Body of pancreas (tissue), 4 donors: ENCODE data around the gene TTLL11. TPM values are rescaled to one million over a fixed set of nuclear protein-coding genes. Genes with fewer than 3 reads are reported as not detected.

Experiments used
- ATAC-seq: fragments of 150-250 bp; one replicate; pipeline ENCODE4 v1.9.1; 2016
- DNase-seq, 4 donors: peaks; one replicate each; pipeline ENCODE4 v3.0.0-alpha.2; 2019
- H3K27ac ChIP-seq, 4 donors: fragments of 200-600 bp; sonication (generic); 1 replicate in 3 of 4; 2 replicates in 1 of 4; pipeline versions ENCODE4 v1.5.1 to v1.6.1; 2016 to 2019; ENCODE audit warnings: mild to moderate bottlenecking in 1 of 4, mixed read lengths in 1 of 4, moderate library complexity in 1 of 4
- H3K27me3 ChIP-seq, 2 donors: fragments of 200-600 bp; sonication (generic); one replicate each; pipeline ENCODE4 v1.6.0; 2016; ENCODE audit warnings: mild to moderate bottlenecking in 1 of 2
- H3K36me3 ChIP-seq, 2 donors: fragments of 200-600 bp; sonication (generic); replicated peaks in 1 of 2; 2 replicates each; pipeline ENCODE4 v1.5.1; 2016; ENCODE audit warnings: low read depth in 2 of 2; ENCODE audit not compliant: insufficient read depth in 1 of 2
- H3K4me1 ChIP-seq: fragments of 200-600 bp; sonication (generic); one replicate; pipeline ENCODE4 v1.6.0; 2016
- H3K4me3 ChIP-seq, 2 donors: fragments of 200-600 bp; sonication (generic); 1 replicate in 1 of 2; 2 replicates in 1 of 2; pipeline ENCODE4 v1.5.1; 2016 to 2019
- H3K9me3 ChIP-seq, 3 donors: fragments of 200-600 bp; sonication (generic); 1 replicate in 2 of 3; 2 replicates in 1 of 3; pipeline ENCODE4 v1.5.1; 2016
- POLR2A ChIP-seq, 3 donors: fragments of 450-650 bp; IDR thresholded peaks; one replicate each; pipeline ENCODE4 v1.6.1; 2016; ENCODE audit warnings: antibody characterized with exemption in 3 of 3, mild to moderate bottlenecking in 2 of 3
- WGBS, 2 donors: methylation state at CpG; one replicate each; pipeline ENCODE4 v1.1.5; 2017; 5-methylcytosine and 5-hydroxymethylcytosine counted together
- intact Hi-C: fragments of 100-400 bp; cut with DNase I; formaldehyde crosslinking; loops from one replicate; pipeline ENCODE4 v1.15.1; 2023
- total RNA-seq, 2 donors: library from RNA; depleted of rRNA; stranded (reverse); fragments of >200 nt; gene quantifications; one replicate each; pipeline ENCODE4 v1.1.0, GENCODE V29; 2016
- TF ChIP-seq, protein P1 (sequence below), 7 experiments: fragments of 450-650 bp in 4 of 7; fragments of 200-600 bp in 3 of 7; sonication (generic) in 3 of 7; IDR thresholded peaks; one replicate each; pipeline ENCODE4 v1.5.1; 2016 to 2019; ENCODE audit warnings: antibody characterized with exemption in 7 of 7

TTLL11 gene
- total RNA-seq, 2 donors from 2014 or later = 14.5 to 16.8 TPM

- intact Hi-C loops = no loop called here
- WGBS, 2 donors = 25 to 31% methylated on average over 2 of the region's 2 CpGs
- DNase-seq (no peak), ATAC-seq (peak; percentile 65)
- H3K4me3 ChIP-seq = no peak overlapping the region
- peaks cover 21% of the 10 kb centered on the region for H3K4me1 ChIP-seq
- no peak for TF ChIP-seq POLR2A (IDR thresholded peaks at IDR 0.05)
- TF ChIP-seq, protein P1, sequence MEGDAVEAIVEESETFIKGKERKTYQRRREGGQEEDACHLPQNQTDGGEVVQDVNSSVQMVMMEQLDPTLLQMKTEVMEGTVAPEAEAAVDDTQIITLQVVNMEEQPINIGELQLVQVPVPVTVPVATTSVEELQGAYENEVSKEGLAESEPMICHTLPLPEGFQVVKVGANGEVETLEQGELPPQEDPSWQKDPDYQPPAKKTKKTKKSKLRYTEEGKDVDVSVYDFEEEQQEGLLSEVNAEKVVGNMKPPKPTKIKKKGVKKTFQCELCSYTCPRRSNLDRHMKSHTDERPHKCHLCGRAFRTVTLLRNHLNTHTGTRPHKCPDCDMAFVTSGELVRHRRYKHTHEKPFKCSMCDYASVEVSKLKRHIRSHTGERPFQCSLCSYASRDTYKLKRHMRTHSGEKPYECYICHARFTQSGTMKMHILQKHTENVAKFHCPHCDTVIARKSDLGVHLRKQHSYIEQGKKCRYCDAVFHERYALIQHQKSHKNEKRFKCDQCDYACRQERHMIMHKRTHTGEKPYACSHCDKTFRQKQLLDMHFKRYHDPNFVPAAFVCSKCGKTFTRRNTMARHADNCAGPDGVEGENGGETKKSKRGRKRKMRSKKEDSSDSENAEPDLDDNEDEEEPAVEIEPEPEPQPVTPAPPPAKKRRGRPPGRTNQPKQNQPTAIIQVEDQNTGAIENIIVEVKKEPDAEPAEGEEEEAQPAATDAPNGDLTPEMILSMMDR (IDR thresholded peaks at IDR 0.05) = no peak
- H3K36me3 ChIP-seq = no peaks in the 10 kb centered on the region
- peak overlapping the region in 1 of 4 donors; percentile 37 for H3K27ac ChIP-seq
- H3K27me3 ChIP-seq = no peaks in the 10 kb centered on the region
- H3K9me3 ChIP-seq = no peaks in the 10 kb centered on the region
Observed at GRCh38 chr9:122065923-122066629, 27.0 kb downstream of the TTLL11 start.

DNA sequence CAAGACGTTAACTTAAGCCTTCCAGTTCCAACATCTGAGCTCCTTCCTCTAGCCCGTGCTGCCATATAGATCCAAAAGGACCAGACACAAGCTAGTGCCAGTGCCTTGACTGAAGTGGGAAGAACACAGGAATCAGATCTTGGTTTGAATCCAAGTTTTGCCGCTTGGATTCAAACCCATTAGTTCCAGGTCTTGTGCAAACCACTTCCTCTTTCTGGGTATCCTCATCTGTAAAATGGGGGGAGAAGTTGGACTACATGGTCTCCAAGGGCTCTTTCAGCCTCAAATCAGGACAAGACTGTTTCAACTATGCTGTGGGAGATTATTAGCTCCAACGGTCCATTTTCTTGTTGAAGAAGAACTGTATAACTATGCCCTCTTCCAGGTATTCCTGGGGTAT lies 32.6 kb downstream of the TTLL11 start:
- TF ChIP-seq, protein P1 (IDR thresholded peaks at IDR 0.05) = no peak
- no peak for TF ChIP-seq POLR2A (IDR thresholded peaks at IDR 0.05)
- no peaks in the 10 kb centered on the region for H3K27me3 ChIP-seq
- intact Hi-C loops = no loop called here
- no peak overlapping the region for H3K27ac ChIP-seq
- no peaks in the 10 kb centered on the region for H3K36me3 ChIP-seq
- H3K9me3 ChIP-seq = no peaks in the 10 kb centered on the region
- DNase-seq (no peak), ATAC-seq (no peak)
- peaks cover 5% of the 10 kb centered on the region for H3K4me1 ChIP-seq
- H3K4me3 ChIP-seq = no peak overlapping the region
- 90 to 94% methylated on average over 4 of the region's 4 CpGs for WGBS, 2 donors

- H3K4me1 ChIP-seq = no peaks in the 10 kb centered on the region
- H3K9me3 ChIP-seq = no peaks in the 10 kb centered on the region
- WGBS, 2 donors = 94 to 100% methylated on average over 1 of the region's 1 CpG
- no peaks in the 10 kb centered on the region for H3K27me3 ChIP-seq
- DNase-seq (no peak), ATAC-seq (no peak)
- H3K36me3 ChIP-seq = no peaks in the 10 kb centered on the region
- H3K27ac ChIP-seq = no peak overlapping the region
- no peak overlapping the region for H3K4me3 ChIP-seq
- TF ChIP-seq, protein P1 (IDR thresholded peaks at IDR 0.05) = no peak
- TF ChIP-seq POLR2A (IDR thresholded peaks at IDR 0.05) = no peak
- intact Hi-C loops = no loop called here
Observed at GRCh38 chr9:122059955-122060324, 33.2 kb downstream of the TTLL11 start.

DNA sequence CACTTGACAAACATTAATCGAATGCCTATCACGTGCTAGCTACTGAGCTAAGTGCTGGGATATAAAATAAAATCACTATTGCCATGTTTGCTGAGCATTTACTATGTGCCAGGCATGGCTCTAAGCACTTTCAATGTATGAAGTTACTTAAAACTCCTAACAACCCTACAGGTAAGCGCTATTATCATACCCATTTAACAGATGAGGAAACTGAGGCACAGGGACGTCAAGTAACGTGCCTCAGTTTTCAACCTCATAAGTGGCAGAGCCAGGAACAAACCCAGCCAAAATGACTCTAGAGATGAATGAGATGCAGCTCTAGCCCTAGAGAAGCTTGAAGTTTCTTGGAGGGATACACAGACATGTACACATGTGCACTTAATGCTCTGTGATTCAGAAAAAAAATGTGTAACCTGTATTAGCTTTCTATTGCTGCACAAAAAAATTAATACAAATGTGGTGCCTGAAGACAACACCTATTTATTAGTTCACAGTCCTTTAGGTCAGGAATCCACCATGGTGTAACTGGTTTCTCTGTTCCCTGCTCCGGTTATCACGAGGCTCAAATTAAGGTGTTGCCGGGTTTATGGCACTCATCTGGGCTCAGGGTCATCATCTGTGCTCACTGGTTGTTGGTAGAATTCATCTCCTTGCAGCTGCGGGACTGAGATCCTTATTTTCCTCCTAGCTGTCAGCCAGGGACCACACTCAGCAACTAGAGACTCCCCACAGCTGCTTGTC lies 33.7 kb downstream of the TTLL11 start:
- DNase-seq (no peak), ATAC-seq (no peak)
- H3K27ac ChIP-seq = no peak overlapping the region
- no peaks in the 10 kb centered on the region for H3K9me3 ChIP-seq
- intact Hi-C loops = no loop called here
- no peaks in the 10 kb centered on the region for H3K4me1 ChIP-seq
- no peak overlapping the region for H3K4me3 ChIP-seq
- no peaks in the 10 kb centered on the region for H3K27me3 ChIP-seq
- TF ChIP-seq, protein P1 (IDR thresholded peaks at IDR 0.05) = no peak
- no peak for TF ChIP-seq POLR2A (IDR thresholded peaks at IDR 0.05)
- WGBS, 2 donors = 91 to 96% methylated on average over 9 of the region's 9 CpGs
- H3K36me3 ChIP-seq = no peaks in the 10 kb centered on the region
